H1 (cell line): ENCODE data around the gene FOXN1. TPM values are rescaled to one million over a fixed set of nuclear protein-coding genes. Genes with fewer than 3 reads are reported as not detected.

Experiments
- CTCF ChIA-PET: fragments of 300-600 bp; sonication (Branson Sonifier 250); formaldehyde crosslinking; loops from one replicate; lab custom pipeline; 2021; ENCODE audit not compliant: partially characterized antibody; lab: Charles Lee
- POLR2A ChIA-PET: fragments of 300-600 bp; sonication (Branson Sonifier 250); formaldehyde crosslinking; loops from one replicate; lab custom pipeline; 2021; ENCODE audit warnings: inconsistent platforms; ENCODE audit not compliant: partially characterized antibody; lab: Charles Lee
- DNase-seq, 2 experiments: peaks; one replicate each; pipeline versions ENCODE4 v3.0.0 to v3.0.0-alpha.2; 2010 to 2022; ENCODE audit warnings: low spot score in 2 of 2, low read depth in 1 of 2, mixed read lengths in 1 of 2
- FAIRE-seq: peaks from 2 replicates; lab custom pipeline; 2011; peaks lifted over from hg19 to GRCh38; lab: Jason Lieb, UNC
- H2AFZ ChIP-seq: 2 replicates; pipeline ENCODE4 v1.8.1; 2012; ENCODE audit warnings: low read length, inconsistent platforms
- H2AK5ac ChIP-seq: 2 replicates; pipeline ENCODE4 v1.6.1; 2013; ENCODE audit warnings: low read depth, low read length
- H2BK120ac ChIP-seq: replicated peaks from 2 replicates; pipeline ENCODE3; 2013; ENCODE audit warnings: low read depth, low read length, inconsistent platforms
- H2BK12ac ChIP-seq: 2 replicates; pipeline ENCODE4 v1.6.1; 2013; ENCODE audit warnings: low read depth, low read length
- H2BK15ac ChIP-seq: 2 replicates; pipeline ENCODE4 v1.6.1; 2013; ENCODE audit warnings: low read length
- H2BK20ac ChIP-seq: 2 replicates; pipeline ENCODE4 v1.6.1; 2013; ENCODE audit warnings: low read length
- H2BK5ac ChIP-seq: 2 replicates; pipeline ENCODE4 v1.6.1; 2013; ENCODE audit warnings: low read depth, low read length
- H3K14ac ChIP-seq: 2 replicates; pipeline ENCODE4 v1.6.1; 2013; ENCODE audit warnings: inconsistent platforms; ENCODE audit not compliant: insufficient read length
- H3K18ac ChIP-seq: 2 replicates; pipeline ENCODE4 v1.6.1; 2013; ENCODE audit warnings: low read length; ENCODE audit errors: extremely low read depth
- H3K23ac ChIP-seq: 2 replicates; pipeline ENCODE4 v1.6.1; 2013; ENCODE audit warnings: inconsistent platforms; ENCODE audit not compliant: insufficient read length
- H3K23me2 ChIP-seq: 2 replicates; pipeline ENCODE4 v1.6.1; 2013; ENCODE audit warnings: low read depth, low read length
- H3K27ac ChIP-seq: 2 replicates; pipeline ENCODE4 v1.6.1; 2011; ENCODE audit warnings: low read depth, low read length, inconsistent platforms
- H3K27me3 ChIP-seq, 4 experiments: replicated peaks in 1 of 4; 1 replicate in 1 of 4; 2 replicates in 3 of 4; pipeline versions ENCODE4 v1.6.1 to v1.8.1; 2011 to 2013; ENCODE audit warnings: low read length in 3 of 4, mild to moderate bottlenecking in 3 of 4, inconsistent platforms in 2 of 4, mixed read lengths in 2 of 4, moderate library complexity in 1 of 4; ENCODE audit not compliant: control insufficient read depth in 3 of 4, insufficient read depth in 3 of 4; ENCODE audit errors: extremely low read depth in 1 of 4
- H3K36me3 ChIP-seq, 4 experiments: 2 replicates each; pipeline versions ENCODE4 v1.6.1 to v1.8.1; 2011 to 2013; ENCODE audit warnings: mild to moderate bottlenecking in 4 of 4, low read length in 3 of 4, moderate library complexity in 2 of 4, control low read depth in 1 of 4, inconsistent platforms in 1 of 4; ENCODE audit not compliant: insufficient read depth in 4 of 4, control insufficient read depth in 2 of 4
- H3K4ac ChIP-seq: replicated peaks from 2 replicates; pipeline ENCODE3; 2013; ENCODE audit warnings: low read length, low read depth, mixed read lengths, inconsistent platforms; ENCODE audit not compliant: insufficient read length
- H3K4me1 ChIP-seq, 4 experiments: replicated peaks in 1 of 4; 1 replicate in 1 of 4; 2 replicates in 3 of 4; pipeline versions ENCODE4 v1.6.1 to v1.8.1; 2011 to 2013; ENCODE audit warnings: low read length in 3 of 4, inconsistent platforms in 2 of 4, mixed read lengths in 1 of 4; ENCODE audit not compliant: insufficient read depth in 4 of 4, control insufficient read depth in 3 of 4
- H3K4me2 ChIP-seq, 2 experiments: 2 replicates each; pipeline versions ENCODE4 v1.6.1 to v1.8.1; 2011 to 2013; ENCODE audit warnings: low read depth in 2 of 2, low read length in 2 of 2, control low read depth in 1 of 2, inconsistent platforms in 1 of 2, mild to moderate bottlenecking in 1 of 2; ENCODE audit not compliant: insufficient read depth in 1 of 2
- H3K4me3 ChIP-seq, 4 experiments: fragments of 200-600, 300-600 bp in 1 of 4; sonication (generic), shearing (Covaris generic), sonication (Bioruptor Twin) in 1 of 4; 2 replicates each; pipeline versions ENCODE4 v1.5.1 to v1.8.1; 2011 to 2016; ENCODE audit warnings: low read length in 4 of 4, low read depth in 3 of 4, control low read depth in 2 of 4, inconsistent platforms in 2 of 4, mild to moderate bottlenecking in 2 of 4, mixed read lengths in 1 of 4, moderate library complexity in 1 of 4; ENCODE audit not compliant: insufficient read depth in 2 of 4; ENCODE audit errors: extremely low read depth in 1 of 4
- H3K56ac ChIP-seq: replicated peaks from 2 replicates; pipeline ENCODE3; 2013; ENCODE audit warnings: low read depth, mild to moderate bottlenecking, mixed read lengths, low read length, inconsistent platforms; ENCODE audit not compliant: insufficient read length
- H3K79me1 ChIP-seq: 2 replicates; pipeline ENCODE4 v1.6.1; 2013; ENCODE audit warnings: low read depth, low read length, control low read depth
- H3K79me2 ChIP-seq, 2 experiments: 2 replicates each; pipeline versions ENCODE4 v1.6.1 to v1.8.1; 2012 to 2013; ENCODE audit warnings: low read length in 2 of 2, mild to moderate bottlenecking in 2 of 2, inconsistent platforms in 1 of 2; ENCODE audit not compliant: insufficient read depth in 2 of 2, control insufficient read depth in 1 of 2
- H3K9ac ChIP-seq, 4 experiments: replicated peaks in 1 of 4; 1 replicate in 1 of 4; 2 replicates in 3 of 4; pipeline versions ENCODE4 v1.6.1 to v1.8.1; 2011 to 2013; ENCODE audit warnings: low read depth in 3 of 4, low read length in 3 of 4, control low read depth in 2 of 4, mild to moderate bottlenecking in 2 of 4, moderate library complexity in 2 of 4, inconsistent platforms in 1 of 4; ENCODE audit errors: extremely low read depth in 1 of 4
- H3K9me3 ChIP-seq, 2 experiments: 2 replicates each; pipeline versions ENCODE4 v1.6.1 to v1.8.1; 2012 to 2013; ENCODE audit warnings: mild to moderate bottlenecking in 2 of 2, moderate library complexity in 2 of 2, control low read depth in 1 of 2, inconsistent platforms in 1 of 2, low read depth in 1 of 2, low read length in 1 of 2, mixed read lengths in 1 of 2; ENCODE audit not compliant: insufficient read depth in 2 of 2
- H4K20me1 ChIP-seq, 2 experiments: replicated peaks in 1 of 2; 2 replicates each; pipeline versions ENCODE3 to v1.8.1; 2011 to 2013; ENCODE audit warnings: inconsistent platforms in 2 of 2, low read length in 2 of 2, mild to moderate bottlenecking in 1 of 2; ENCODE audit not compliant: insufficient read depth in 2 of 2, control insufficient read depth in 1 of 2
- H4K5ac ChIP-seq: 2 replicates; pipeline ENCODE4 v1.6.1; 2013; ENCODE audit warnings: low read length, low read depth, mixed read lengths, inconsistent platforms; ENCODE audit not compliant: insufficient read length
- H4K8ac ChIP-seq: 2 replicates; pipeline ENCODE4 v1.8.0; 2013; ENCODE audit warnings: mild to moderate bottlenecking, moderate library complexity, low read length, inconsistent platforms; ENCODE audit not compliant: insufficient read depth; ENCODE audit errors: extremely low read depth
- H4K91ac ChIP-seq: replicated peaks from 2 replicates; pipeline ENCODE3; 2013; ENCODE audit warnings: low read length, mixed read lengths, inconsistent platforms; ENCODE audit not compliant: insufficient read length
- ASH2L ChIP-seq: fragments of 200-600, 300-600 bp; sonication (generic); IDR thresholded peaks from one replicate; pipeline ENCODE4 v1.7.1; 2017; ENCODE audit warnings: low read length
- CEBPB ChIP-seq: IDR thresholded peaks from 2 replicates; pipeline ENCODE4 v1.6.1; 2012; ENCODE audit warnings: low read depth, low read length
- E2F6 ChIP-seq: IDR thresholded peaks from 2 replicates; pipeline ENCODE4 v1.6.1; 2012; ENCODE audit warnings: inconsistent platforms
- FOSL1 ChIP-seq: IDR thresholded peaks from 2 replicates; pipeline ENCODE4 v1.6.1; 2011; ENCODE audit warnings: mild to moderate bottlenecking, low read depth, low read length, moderate library complexity; ENCODE audit not compliant: insufficient read depth
- JUN ChIP-seq: IDR thresholded peaks from 2 replicates; pipeline ENCODE4 v1.6.1; 2011; ENCODE audit warnings: low read depth, mild to moderate bottlenecking, improper control_type of control experiment, low read length
- POLR2A ChIP-seq, 2 experiments: IDR thresholded peaks; 1 replicate in 1 of 2; 2 replicates in 1 of 2; pipeline ENCODE4 v1.6.1; 2011; ENCODE audit warnings: low read depth in 2 of 2, low read length in 2 of 2, mild to moderate bottlenecking in 2 of 2; ENCODE audit errors: control extremely low read depth in 1 of 2
- POLR2AphosphoS5 ChIP-seq: IDR thresholded peaks from 2 replicates; pipeline ENCODE4 v1.6.1; 2011; ENCODE audit warnings: low read depth, low read length
- POU5F1 ChIP-seq: IDR thresholded peaks from 2 replicates; pipeline ENCODE4 v1.6.1; 2011; ENCODE audit warnings: low read depth, mild to moderate bottlenecking, low read length, moderate library complexity
- SUZ12 ChIP-seq: fragments of 200-600 bp; sonication (generic); IDR thresholded peaks from 2 replicates; pipeline ENCODE4 v1.6.1; 2012; ENCODE audit warnings: mild to moderate bottlenecking, inconsistent platforms, low read length, moderate library complexity, mixed read lengths
- USF2 ChIP-seq: IDR thresholded peaks from 2 replicates; pipeline ENCODE4 v1.6.1; 2011; ENCODE audit warnings: low read length, improper control_type of control experiment
- YY1 ChIP-seq: IDR thresholded peaks from 2 replicates; pipeline ENCODE4 v1.6.1; 2011; ENCODE audit warnings: low read depth, mild to moderate bottlenecking, low read length
- ZNF274 ChIP-seq: IDR thresholded peaks from 2 replicates; pipeline ENCODE4 v1.7.0; 2012; ENCODE audit warnings: low read length, borderline replicate concordance; ENCODE audit errors: extremely low read depth
- WGBS, 2 experiments: shearing (Covaris generic) in 1 of 2; methylation state at CpG; one replicate each; pipeline versions ENCODE4 v1.1.6 to v1.1.7; 2013 to 2015; ENCODE audit warnings: low lambda C conversion rate in 2 of 2, mixed read lengths in 2 of 2, inconsistent platforms in 1 of 2, low coverage in 1 of 2, missing lambda C conversion rate in 1 of 2; ENCODE audit not compliant: insufficient replicate concordance in 2 of 2, insufficient coverage in 1 of 2, insufficient read length in 1 of 2; ENCODE audit errors: extremely low coverage in 1 of 2, missing lambda C conversion rate in 1 of 2; 5-methylcytosine and 5-hydroxymethylcytosine counted together
- polyA plus RNA-seq, 7 experiments: library from polyadenylated mRNA; depleted of rRNA in 3 of 7; stranded (reverse) in 5 of 7; unstranded in 2 of 7; fragments of >200 nt in 5 of 7; fragments of 200-250 nt in 2 of 7; gene quantifications; 1 replicate in 5 of 7; 2 replicates in 1 of 7; 4 replicates in 1 of 7; pipeline versions ENCODE4 v1.2.1 to v1.2.3, GENCODE V29; 2011 to 2013; ENCODE audit warnings: missing spikeins in 2 of 7, mixed read lengths in 2 of 7
- total RNA-seq: library from RNA; stranded (reverse); fragmentation: NEBNext Ultra II Directional; extraction: Animal tissue kit (Norgen Biotek cat#: 25700); gene quantifications from 2 replicates; pipeline ENCODE4 v1.2.1, GENCODE V29; 2021

The FOXN1 gene
- total and polyA plus RNA-seq, 2 of the 8 experiments (the other 6 are each of a cell fraction or from before 2014, with no cell fraction given): not detected

DNA sequence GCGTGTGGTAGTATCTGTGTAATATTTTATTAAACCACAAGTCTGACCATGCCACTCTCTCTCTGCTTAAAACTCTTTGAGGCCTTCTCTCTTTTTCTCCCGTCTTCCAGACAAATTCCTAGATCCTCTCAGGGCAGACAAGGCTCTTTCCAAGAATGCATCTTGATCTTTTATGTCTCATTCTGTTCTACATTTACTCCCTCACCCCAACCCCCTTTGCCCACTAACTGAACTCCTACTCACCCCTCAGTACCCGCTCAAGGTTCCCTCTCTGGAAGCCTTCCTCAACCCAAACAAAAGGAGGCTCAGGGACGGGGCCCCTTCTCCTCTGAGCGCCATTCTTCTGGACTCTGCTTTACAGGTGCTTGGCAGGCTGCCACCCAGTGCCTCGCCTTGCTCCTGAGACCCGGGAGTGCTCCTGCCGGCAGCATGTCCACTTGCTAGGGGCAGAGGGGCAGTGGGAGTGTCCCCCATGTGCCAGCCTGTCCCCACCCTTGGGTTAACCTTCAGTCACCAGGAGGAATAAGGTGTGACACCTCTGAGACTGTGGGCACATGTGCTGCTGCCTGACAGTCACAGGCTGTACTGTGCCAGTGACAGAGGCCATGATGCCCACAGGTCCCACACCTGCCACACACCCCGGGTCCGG lies 23.5 kb upstream of the FOXN1 start:
- H4K91ac ChIP-seq: no peak overlapping the region
- H3K23ac ChIP-seq: no peak overlapping the region
- no peaks in the 10 kb centered on the region for H3K23me2 ChIP-seq
- no peak for DNase-seq
- H3K9me3 ChIP-seq: no peaks in the 10 kb centered on the region
- H3K27ac ChIP-seq: no peak overlapping the region
- no peak overlapping the region for H3K4me3 ChIP-seq
- H2AK5ac ChIP-seq: no peak overlapping the region
- H2AFZ ChIP-seq: no peak overlapping the region
- ChIA-PET CTCF (interaction anchor here (1.4 kb wide), 1 partner anchor 11 kb away, joined by 3 read pairs; no protein-coding TSS in a partner anchor), POLR2A (no interaction called here)
- no peak overlapping the region for H2BK12ac ChIP-seq
- FAIRE-seq: no peak
- no peaks in the 10 kb centered on the region for H3K36me3 ChIP-seq
- no peak overlapping the region for H2BK20ac ChIP-seq
- no peak overlapping the region for H4K8ac ChIP-seq
- H3K9ac ChIP-seq: no peak overlapping the region
- no peak overlapping the region for H4K5ac ChIP-seq
- no peak overlapping the region for H3K18ac ChIP-seq
- no peak overlapping the region for H3K14ac ChIP-seq
- H3K27me3 ChIP-seq: peaks cover 0 to 3% (median under 1%) of the 10 kb centered on the region in 4 experiments; a peak in 1 of 7 replicates
- WGBS, 2 experiments: 88% methylated on average over 10 of the region's 10 CpGs; no CpG with 5 or more reads in 1 of the 2 experiments
- no peak overlapping the region for H3K4ac ChIP-seq
- H4K20me1 ChIP-seq: no peaks in the 10 kb centered on the region
- no peaks in the 10 kb centered on the region for H3K79me2 ChIP-seq
- H3K4me1 ChIP-seq: peaks cover 3 to 12% (median 6%) of the 10 kb centered on the region in 4 experiments
- no peak overlapping the region for H2BK120ac ChIP-seq
- H3K4me2 ChIP-seq: no peak overlapping the region
- H2BK15ac ChIP-seq: 0 out of 2 replicates have a peak overlapping the region, but pooled peaks have one; percentile 18
- no peak overlapping the region for H2BK5ac ChIP-seq
- H3K79me1 ChIP-seq: no peaks in the 10 kb centered on the region
- H3K56ac ChIP-seq: no peak overlapping the region
- TF ChIP-seq USF2 (no peak), JUN (no peak), SUZ12 (no peak), POLR2AphosphoS5 (no peak), YY1 (no peak), E2F6 (no peak), POU5F1 (no peak), ASH2L (no peak), POLR2A (IDR thresholded peaks at IDR 0.05; ENCODE audit: control extremely low read depth in 1 of 2, low read depth in 2 of 2, low read length in 2 of 2) (no peak), FOSL1 (no peak), CEBPB (no peak), ZNF274 (no peak)
